MG63 (cell line): ENCODE data around the gene ATF3. TPM values are rescaled to one million over a fixed set of nuclear protein-coding genes. Genes with fewer than 3 reads are reported as not detected.
A peak's percentile ranks its signal among the peaks of the same experiment; 100 is the strongest.

Experiments used
- DNase-seq: peaks from one replicate; pipeline ENCODE4 v3.0.0-alpha.2; 2020
- H3K27me3 ChIP-seq: fragments of 250-450 bp; sonication (Bioruptor Pico); 2 replicates; pipeline ENCODE4 v1.5.1; 2020; ENCODE audit warnings: mild to moderate bottlenecking, moderate library complexity
- H3K36me3 ChIP-seq: fragments of 250-450 bp; sonication (Bioruptor Pico); 2 replicates; pipeline ENCODE4 v1.5.1; 2020; ENCODE audit warnings: mild to moderate bottlenecking, moderate library complexity
- H3K4me3 ChIP-seq: fragments of 250-450 bp; sonication (Bioruptor Pico); 2 replicates; pipeline ENCODE4 v1.5.1; 2020; ENCODE audit warnings: mild to moderate bottlenecking, moderate library complexity
- H3K9me3 ChIP-seq: fragments of 250-450 bp; sonication (Bioruptor Pico); 2 replicates; pipeline ENCODE4 v1.5.1; 2020; ENCODE audit warnings: mild to moderate bottlenecking, moderate library complexity
- total RNA-seq: library from RNA; depleted of rRNA; stranded (reverse); fragments of >200 nt; shearing (Covaris generic); gene quantifications from 2 replicates; pipeline ENCODE4 v1.2.3, GENCODE V29; 2014; ENCODE audit warnings: low replicate concordance

The ATF3 gene
- total RNA-seq, 1 experiment from 2014 or later, result 7.4 TPM

DNA sequence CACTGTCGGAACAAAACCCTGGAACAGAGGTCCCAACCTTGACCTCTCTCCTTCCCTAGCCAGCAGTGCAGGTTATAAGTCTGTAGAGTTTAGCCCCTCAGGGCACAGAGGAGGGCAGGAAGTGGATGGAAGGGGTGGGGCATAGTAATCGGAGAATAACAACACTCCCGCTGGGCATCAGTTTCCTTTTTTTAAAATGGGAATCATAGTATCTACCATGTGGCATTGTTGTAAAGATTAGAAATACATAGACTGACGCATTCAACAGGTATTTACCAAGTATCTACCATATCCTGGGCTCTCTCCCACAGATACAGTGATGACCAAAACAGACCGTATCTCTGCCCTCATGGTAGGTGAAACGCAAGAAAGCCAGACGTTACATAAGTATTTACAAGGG, 24.9 kb upstream of the ATF3 start:
- Histone ChIP-seq H3K4me3 (no peak overlapping the region), H3K9me3 (no peaks in the 10 kb centered on the region), H3K36me3 (no peaks in the 10 kb centered on the region), H3K27me3 (peaks cover 3% of the 10 kb centered on the region; the same call in 1 of the 2 replicates)
- no peak for DNase-seq

DNA sequence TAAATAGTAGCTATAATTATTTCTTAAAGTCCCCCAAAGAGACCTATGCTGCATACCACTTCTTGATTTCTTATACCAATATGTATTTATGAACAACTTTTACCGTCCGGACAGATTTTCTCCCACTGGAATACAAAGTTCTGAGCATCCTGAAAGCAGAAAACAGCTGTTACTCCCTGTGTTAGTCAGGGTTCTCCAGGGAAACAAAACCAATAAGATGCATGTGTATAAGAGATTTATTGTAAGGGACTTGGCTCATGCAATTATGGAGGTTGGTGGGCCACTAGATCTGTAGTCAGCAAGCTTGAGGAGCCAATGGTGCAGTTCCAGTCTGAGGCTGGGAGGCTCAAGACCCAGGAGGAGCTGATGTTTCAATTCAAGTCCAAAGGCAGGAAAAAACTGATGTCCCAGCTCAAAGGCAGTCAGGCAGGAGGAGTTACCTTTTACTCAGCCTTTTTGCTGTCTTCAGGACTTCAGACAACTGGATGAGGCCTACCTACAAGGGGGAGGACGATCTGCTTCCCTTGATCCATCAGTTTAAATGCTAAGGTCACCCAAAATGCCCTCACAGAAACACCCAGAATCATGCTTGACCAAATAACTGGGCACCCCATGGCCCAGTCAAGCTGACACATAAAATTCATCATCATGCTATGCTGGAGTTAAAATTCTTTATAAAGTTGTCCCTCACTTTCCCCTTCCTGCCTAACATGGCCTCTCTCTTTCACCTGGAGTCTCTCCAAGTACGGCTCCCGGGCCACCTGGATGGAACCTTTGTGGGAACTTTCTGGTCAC, 24.3 kb upstream of the ATF3 start:
- Histone ChIP-seq H3K27me3 (peaks cover 4% of the 10 kb centered on the region; the same call in 1 of the 2 replicates), H3K9me3 (no peaks in the 10 kb centered on the region), H3K4me3 (no peak overlapping the region), H3K36me3 (no peaks in the 10 kb centered on the region)
- no peak for DNase-seq

DNA sequence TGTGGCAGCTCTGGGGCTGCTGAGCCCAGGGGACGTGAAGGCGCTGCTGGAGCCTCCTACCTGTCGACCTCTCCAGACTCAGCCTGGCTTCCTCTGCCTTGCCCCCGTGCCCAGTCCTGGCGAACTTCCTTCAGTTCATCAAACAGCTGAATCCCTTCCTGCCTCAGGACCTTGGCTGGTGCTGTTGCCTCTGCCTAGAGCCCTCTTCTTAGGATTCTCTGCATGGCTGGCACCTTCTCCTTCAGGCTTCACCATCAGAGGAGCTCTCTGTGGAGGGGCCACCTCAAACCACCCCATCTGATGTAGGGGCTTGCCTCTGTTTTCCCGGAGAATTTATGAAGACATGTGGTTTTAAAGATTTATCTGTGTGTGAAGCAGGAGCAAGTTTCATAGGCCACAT, 23.4 kb upstream of the ATF3 start:
- Histone ChIP-seq H3K36me3 (no peaks in the 10 kb centered on the region), H3K27me3 (peaks cover 4% of the 10 kb centered on the region; the same call in 1 of the 2 replicates), H3K9me3 (no peaks in the 10 kb centered on the region), H3K4me3 (no peak overlapping the region)
- DNase-seq, result no peak

DNA sequence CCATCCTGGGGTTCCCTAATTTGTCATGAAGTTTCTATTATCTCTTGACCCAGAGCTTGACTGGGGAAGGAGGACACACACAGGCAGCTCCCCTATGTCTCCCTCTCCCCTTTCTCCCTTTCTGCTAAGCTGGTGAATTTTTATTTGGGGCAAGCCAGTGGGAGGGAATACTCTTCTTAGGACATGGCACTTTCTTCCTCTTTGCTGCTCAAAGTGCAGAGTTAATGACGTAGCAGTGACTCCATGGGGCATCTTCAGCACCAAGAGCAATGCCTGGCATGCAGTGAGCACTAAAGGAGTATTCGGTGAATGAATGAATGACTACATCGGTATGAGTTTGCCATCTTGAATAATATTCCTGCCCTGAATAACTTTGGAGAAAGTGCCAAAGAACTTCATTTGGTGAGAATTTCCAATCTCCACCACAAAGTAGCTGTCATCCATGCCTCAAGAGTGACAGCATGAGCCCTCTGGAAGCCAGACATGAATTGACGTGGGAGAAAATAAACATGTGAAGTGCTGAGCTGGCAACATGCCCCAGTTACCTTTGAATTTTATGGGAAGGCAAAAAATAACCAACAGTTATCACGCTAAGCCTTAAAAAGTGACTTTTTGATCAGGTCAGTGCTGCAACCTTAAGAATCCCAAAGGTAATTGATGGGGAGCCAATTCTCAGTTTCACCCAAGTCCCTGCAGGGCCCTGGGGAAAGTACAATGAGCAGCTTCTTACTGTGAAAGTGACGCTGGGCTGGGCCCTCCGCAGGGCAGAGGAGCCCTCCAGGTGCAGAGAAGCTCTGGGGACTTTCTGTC, 22.1 kb upstream of the ATF3 start:
- Histone ChIP-seq H3K36me3 (no peaks in the 10 kb centered on the region), H3K27me3 (peaks cover 4% of the 10 kb centered on the region; the same call in 1 of the 2 replicates), H3K4me3 (no peak overlapping the region), H3K9me3 (no peaks in the 10 kb centered on the region)
- DNase-seq, result no peak

DNA sequence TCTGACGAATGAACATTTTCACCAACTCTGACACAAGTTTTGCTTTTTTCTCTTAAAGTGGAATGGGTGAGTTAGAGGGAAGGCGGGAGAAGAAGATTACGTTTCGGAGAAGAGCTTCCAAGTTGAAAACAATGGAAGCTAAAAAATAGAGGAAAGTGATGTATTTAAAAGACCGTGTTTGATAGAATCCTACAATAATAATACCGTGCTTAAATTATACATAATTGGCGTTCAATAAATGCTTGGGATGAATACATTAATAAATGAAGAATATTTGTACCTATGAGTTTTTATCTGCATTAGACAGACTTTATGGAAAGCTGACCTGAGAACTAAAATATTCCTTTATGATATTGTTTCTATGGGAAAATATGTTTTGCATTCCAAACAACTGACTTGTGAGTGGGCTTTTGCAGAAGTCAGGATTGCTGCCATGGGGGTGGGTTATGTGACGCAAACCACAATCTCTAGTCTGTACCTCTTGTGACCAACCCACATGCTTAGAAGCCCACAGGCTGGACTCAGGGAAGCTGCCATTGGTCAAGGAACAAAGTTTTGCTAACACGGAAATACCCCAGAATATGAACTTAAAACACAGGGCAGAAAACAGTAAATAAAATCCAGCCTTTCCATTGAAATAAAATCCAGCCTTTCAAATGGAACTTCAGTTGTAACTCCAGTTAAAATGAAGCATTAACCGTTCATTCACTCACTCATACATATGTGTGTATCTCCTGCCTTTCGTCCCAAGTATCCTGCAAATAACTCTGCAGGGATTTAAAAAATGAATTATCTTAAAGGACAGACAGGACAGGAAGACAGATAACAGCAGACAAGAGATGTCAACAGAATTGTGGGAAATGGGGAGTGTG, 21.3 kb upstream of the ATF3 start:
- Histone ChIP-seq H3K27me3 (peaks cover 4% of the 10 kb centered on the region; the same call in 1 of the 2 replicates), H3K36me3 (no peaks in the 10 kb centered on the region), H3K9me3 (no peaks in the 10 kb centered on the region), H3K4me3 (no peak overlapping the region)
- DNase-seq, result no peak

DNA sequence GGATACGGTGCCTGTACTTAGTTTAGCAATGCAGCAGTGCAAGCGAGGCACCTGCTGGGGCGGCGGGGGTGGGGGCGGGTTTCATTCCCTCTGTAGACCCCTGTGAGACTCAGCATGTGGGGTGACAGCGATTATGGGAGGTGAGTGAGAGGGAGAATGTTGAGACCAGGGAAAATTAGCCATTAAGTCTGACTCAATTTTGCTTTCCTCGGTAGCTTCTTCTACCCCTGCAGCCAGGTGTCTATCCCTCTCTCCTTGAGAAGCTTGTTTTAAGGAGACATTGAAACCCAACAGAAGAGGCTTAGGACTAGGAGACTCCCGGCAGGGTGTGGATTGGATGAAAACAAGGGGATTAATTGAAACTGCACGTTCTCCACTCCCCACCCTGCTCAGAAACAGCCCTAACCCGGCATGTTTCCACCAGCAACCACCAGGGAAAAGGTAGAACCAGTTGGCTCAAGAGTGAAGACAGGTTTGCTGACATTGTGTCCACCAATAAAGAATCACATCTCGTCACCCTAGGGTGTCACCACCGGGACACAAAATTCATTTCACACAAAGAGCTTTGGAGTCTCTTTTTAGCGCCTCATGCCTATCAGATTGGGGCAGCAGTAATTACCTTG, 20.6 kb upstream of the ATF3 start:
- H3K36me3 ChIP-seq, result no peaks in the 10 kb centered on the region
- H3K4me3 ChIP-seq, result no peak overlapping the region
- peaks cover 4% of the 10 kb centered on the region; the same call in 1 of the 2 replicates for H3K27me3 ChIP-seq
- DNase-seq, result no peak
- no peaks in the 10 kb centered on the region for H3K9me3 ChIP-seq

DNA sequence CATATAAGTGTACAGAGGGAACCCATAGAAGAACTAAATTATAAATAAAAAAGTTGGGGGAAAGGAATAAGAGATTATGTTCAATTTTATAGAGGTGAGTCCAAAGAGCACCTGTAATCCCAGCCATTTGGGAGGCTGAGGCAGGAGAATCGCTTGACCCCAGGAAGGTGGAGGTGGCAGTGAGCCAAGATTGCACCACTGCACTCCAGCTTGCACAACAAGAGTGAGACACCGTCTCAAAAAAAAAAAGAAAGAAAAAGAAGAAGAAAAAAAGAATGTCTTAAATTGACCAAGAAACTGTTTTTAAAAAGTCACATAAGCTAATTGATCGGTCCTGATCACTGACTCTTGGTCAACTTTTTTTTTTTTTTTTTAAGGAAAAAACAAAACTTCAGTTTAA, 19.1 kb upstream of the ATF3 start:
- no peak overlapping the region for H3K4me3 ChIP-seq
- H3K36me3 ChIP-seq, result no peaks in the 10 kb centered on the region
- no peaks in the 10 kb centered on the region for H3K9me3 ChIP-seq
- H3K27me3 ChIP-seq, result peaks cover 4% of the 10 kb centered on the region; the same call in 1 of the 2 replicates
- no peak for DNase-seq

DNA sequence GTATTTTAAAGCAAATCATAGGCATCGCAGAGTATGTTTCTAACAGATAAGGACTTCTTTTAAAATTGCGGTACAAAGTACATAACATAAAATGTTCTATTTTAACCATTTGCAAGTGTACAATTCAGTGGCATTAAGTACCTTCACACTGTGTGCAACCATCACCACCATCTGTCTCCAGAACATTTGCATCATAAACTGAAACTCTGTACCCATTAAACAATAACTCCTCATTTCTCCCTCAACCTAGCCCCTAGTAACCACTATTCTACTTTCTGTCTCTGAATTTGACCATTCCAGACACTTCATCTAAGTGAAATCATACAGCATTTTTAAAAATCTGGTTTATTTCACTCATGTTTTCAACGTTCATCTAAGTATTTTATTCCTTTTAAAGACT, 16.6 kb upstream of the ATF3 start:
- H3K27me3 ChIP-seq, result peaks cover 4% of the 10 kb centered on the region; the same call in 1 of the 2 replicates
- H3K36me3 ChIP-seq, result no peaks in the 10 kb centered on the region
- no peak for DNase-seq
- H3K4me3 ChIP-seq, result no peak overlapping the region
- no peaks in the 10 kb centered on the region for H3K9me3 ChIP-seq

DNA sequence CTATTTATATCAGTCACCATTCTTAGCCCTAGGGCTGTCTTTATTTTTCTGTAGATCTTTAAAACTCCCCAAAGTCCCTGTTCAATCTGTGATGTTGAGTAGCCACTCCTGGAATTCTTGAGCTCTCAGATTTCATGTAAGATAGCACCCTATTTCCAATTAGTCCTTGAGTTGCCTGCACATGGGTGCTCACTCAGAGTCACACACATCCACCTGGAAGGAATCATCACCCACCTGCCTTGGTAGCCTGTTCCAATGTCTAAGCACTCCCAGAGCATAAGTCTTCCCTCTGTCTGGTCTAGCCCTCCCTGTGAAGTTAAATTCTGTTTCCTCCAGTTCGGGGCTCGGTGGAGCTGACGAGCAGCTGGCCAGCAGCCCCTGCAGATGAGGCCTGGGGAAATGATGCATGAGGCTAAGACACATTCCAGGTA, 14.7 kb upstream of the ATF3 start:
- H3K27me3 ChIP-seq, result no peaks in the 10 kb centered on the region

DNA sequence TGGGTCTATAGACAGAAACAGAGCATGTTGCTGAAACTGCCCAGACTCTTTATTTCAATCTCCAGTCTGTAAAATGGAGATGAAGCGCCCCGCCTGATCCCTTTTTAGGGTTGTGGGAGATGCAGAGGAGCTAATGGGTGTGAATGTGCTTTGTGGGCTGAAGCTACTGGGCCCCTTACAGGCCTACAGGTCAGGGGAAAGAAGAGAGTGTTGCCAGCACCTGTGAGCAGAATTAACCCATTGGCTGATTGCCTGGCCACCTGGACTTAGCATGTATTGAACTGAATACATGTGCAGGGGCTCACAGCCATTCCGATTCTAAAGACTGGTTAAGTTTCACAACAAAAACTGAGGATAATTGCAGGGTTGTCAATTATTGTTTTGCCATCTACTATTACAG, 13.9 kb upstream of the ATF3 start:
- no peaks in the 10 kb centered on the region for H3K9me3 ChIP-seq
- H3K4me3 ChIP-seq, result no peak overlapping the region
- no peak for DNase-seq
- H3K36me3 ChIP-seq, result no peaks in the 10 kb centered on the region
- 0 out of 2 replicates have a peak, but pooled peaks cover 3% of the 10 kb centered on the region for H3K27me3 ChIP-seq

More for the DNA sequence above, 14.7 kb upstream of the ATF3 start:
- H3K9me3 ChIP-seq, result no peaks in the 10 kb centered on the region
- no peak overlapping the region for H3K4me3 ChIP-seq
- DNase-seq, result no peak
- H3K36me3 ChIP-seq, result no peaks in the 10 kb centered on the region

DNA sequence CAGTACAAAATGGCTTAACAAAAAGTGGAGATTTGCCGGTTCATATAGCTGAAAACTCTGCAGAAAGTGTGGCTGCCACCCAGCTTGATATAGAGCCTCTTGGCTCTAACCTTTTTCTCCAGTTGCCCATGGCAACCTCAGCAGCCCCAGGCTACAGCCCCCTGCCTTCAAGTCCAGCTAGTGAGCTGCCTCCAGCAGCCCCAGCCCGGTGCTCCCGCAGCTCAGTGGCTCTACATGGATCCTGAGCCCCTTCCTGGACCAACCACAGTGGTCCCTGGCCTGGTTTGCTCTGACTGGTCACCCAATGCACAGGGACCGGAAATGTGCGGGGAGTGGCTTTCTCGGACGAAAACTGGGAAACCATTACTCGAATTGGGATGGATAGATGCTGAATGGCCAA, 13.3 kb upstream of the ATF3 start:
- Histone ChIP-seq H3K27me3 (peaks cover 6% of the 10 kb centered on the region; the same call in 1 of the 2 replicates), H3K4me3 (no peak overlapping the region), H3K9me3 (no peaks in the 10 kb centered on the region), H3K36me3 (no peaks in the 10 kb centered on the region)
- DNase-seq, result no peak

DNA sequence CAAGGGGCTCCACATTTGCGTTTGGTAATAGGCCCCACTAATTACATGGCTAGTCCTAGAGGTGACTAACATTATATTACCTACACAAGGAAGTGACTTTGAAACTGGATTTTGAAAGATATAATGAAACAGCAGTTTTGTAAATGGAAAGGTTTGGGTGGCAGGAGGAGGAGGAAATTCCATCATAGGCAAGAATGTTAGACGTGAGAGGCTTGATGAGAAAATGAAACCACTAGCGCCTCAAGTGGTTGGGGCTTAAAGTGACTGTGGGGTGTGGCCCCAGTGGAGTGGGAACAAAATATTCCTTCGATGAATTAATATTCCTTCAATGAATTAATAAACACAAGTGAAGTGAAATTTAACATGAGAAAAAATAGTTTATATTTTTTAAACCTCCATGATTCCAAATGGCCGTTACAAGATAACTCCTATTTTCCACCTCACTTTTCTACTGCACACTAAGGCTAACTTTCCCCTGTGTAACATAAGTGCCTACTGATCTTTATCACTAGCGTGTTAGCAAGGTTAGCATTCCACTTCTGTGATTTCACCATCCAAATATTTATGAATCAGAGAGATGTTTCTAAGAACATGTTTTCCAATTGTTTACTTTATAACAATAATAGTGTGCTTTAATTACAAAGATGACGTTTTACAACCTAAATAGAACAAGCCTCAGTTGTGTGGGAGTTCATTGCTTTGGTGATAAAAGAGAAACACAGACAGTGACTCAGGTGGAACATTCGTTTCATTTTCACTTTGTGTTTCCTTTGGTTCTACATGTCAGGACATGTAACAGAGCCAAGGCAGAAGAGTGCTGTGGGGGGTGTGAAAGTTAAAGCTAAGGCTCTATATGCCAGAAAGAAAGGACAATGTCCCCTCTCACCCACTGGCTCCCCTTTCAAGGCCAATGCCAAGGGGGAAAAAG, 12.5 kb upstream of the ATF3 start:
- Histone ChIP-seq H3K27me3 (peaks cover 13% of the 10 kb centered on the region), H3K4me3 (peak overlapping the region; percentile 4; the same call in 1 of the 2 replicates), H3K9me3 (no peaks in the 10 kb centered on the region), H3K36me3 (no peaks in the 10 kb centered on the region)
- DNase-seq, result peak; percentile 45

DNA sequence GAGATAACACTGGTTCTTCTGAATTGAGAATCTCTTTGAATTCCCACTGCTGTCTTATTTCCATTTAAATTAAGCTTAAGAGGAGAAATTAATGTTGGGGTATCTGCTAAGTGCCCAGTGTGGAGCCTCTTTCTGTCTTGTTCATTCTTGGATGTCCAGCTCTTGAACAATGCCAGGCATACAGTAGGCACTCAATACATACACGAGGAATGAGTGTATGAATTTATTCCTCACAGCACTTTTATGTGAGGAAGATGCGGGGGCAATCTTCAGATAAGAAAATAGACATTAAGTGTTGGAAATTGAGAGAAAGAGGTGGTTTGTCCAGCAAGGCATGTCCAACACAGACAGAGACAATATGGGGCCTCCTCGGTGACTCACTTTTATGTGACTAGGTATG, 11.8 kb upstream of the ATF3 start:
- DNase-seq, result no peak
- no peaks in the 10 kb centered on the region for H3K9me3 ChIP-seq
- peaks cover 20% of the 10 kb centered on the region for H3K27me3 ChIP-seq
- no peaks in the 10 kb centered on the region for H3K36me3 ChIP-seq
- H3K4me3 ChIP-seq, result peak overlapping the region; percentile 4; the same call in 1 of the 2 replicates

DNA sequence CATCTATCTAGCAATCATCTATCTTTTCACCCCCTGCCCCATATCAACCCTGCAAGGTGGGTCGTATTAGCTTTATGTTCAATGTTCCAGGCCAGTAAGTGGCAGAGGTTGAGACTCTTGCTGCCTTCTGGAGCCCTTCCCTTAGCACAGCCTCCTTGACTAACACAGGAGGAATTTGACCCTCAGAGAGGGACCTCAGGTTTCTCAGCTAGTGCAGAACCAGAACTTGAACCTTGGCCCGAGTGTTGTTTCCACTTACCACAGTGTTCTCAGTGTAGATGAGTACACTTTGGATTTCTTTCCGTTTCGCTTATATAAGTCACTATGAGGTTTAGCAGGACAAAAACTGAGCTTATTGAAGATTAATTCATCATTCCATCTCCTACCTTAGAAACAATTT, 11.1 kb upstream of the ATF3 start:
- H3K4me3 ChIP-seq, result no peak overlapping the region
- H3K9me3 ChIP-seq, result no peaks in the 10 kb centered on the region
- no peak for DNase-seq
- no peaks in the 10 kb centered on the region for H3K36me3 ChIP-seq
- H3K27me3 ChIP-seq, result peaks cover 27% of the 10 kb centered on the region
